Naive thymus-derived CD4-positive, alpha-beta T cell (primary cell): ENCODE data around the gene JSRP1. TPM values are rescaled to one million over a fixed set of nuclear protein-coding genes. Genes with fewer than 3 reads are reported as not detected.
A peak's percentile ranks its signal among the peaks of the same experiment; 100 is the strongest.

ENCODE experiments used
- ATAC-seq: fragments of 150-1000 bp; cut with Tn5 transposase; 2 replicates; pipeline ENCODE4 v1.10.0; 2021; ENCODE audit warnings: mild to moderate bottlenecking, moderate library complexity
- CTCF ChIA-PET: fragments of 350-600 bp; sonication (Branson Sonifier 250); formaldehyde crosslinking; loops from one replicate; lab custom pipeline; 2021; ENCODE audit warnings: antibody characterized with exemption; lab: Charles Lee
- POLR2A ChIA-PET: fragments of 350-600 bp; sonication (Branson Sonifier 250); formaldehyde crosslinking; loops from one replicate; lab custom pipeline; 2021; ENCODE audit warnings: antibody characterized with exemption, inconsistent platforms; lab: Charles Lee
- DNase-seq, 9 donors: peaks; one replicate each; pipeline versions ENCODE4 v3.0.0 to v3.0.0-alpha.2; 2020 to 2022; ENCODE audit warnings: mixed read lengths in 1 of 9
- H3K27ac ChIP-seq: one replicate; pipeline ENCODE4 v1.7.0; 2013; ENCODE audit warnings: mild to moderate bottlenecking, low read depth, low read length, moderate library complexity
- H3K27me3 ChIP-seq, 2 donors: one replicate each; pipeline ENCODE4 v1.7.0; 2013; ENCODE audit warnings: low read length in 2 of 2, mild to moderate bottlenecking in 2 of 2, moderate library complexity in 2 of 2; ENCODE audit not compliant: control insufficient read depth in 2 of 2, insufficient read depth in 2 of 2
- H3K36me3 ChIP-seq, 3 experiments: 1 replicate in 2 of 3; 2 replicates in 1 of 3; pipeline ENCODE4 v1.7.0; 2013; ENCODE audit warnings: low read length in 3 of 3, mild to moderate bottlenecking in 3 of 3, moderate library complexity in 1 of 3; ENCODE audit not compliant: insufficient read depth in 3 of 3, control insufficient read depth in 2 of 3
- H3K4me1 ChIP-seq, 2 donors: one replicate each; pipeline ENCODE4 v1.7.0; 2013; ENCODE audit warnings: low read length in 2 of 2, mild to moderate bottlenecking in 2 of 2, moderate library complexity in 1 of 2; ENCODE audit not compliant: control insufficient read depth in 2 of 2, insufficient read depth in 2 of 2
- H3K4me3 ChIP-seq: 2 replicates; pipeline ENCODE4 v1.7.0; 2013; ENCODE audit warnings: mild to moderate bottlenecking, low read length
- H3K9me3 ChIP-seq, 3 experiments: 1 replicate in 2 of 3; 2 replicates in 1 of 3; pipeline ENCODE4 v1.7.0; 2013; ENCODE audit warnings: low read length in 3 of 3; ENCODE audit not compliant: control insufficient read depth in 2 of 3
- H3K27ac Mint-ChIP-seq, 9 donors: one replicate each; pipeline ENCODE4 v1.8.0; 2020 to 2022; ENCODE audit warnings: mixed read lengths in 9 of 9, mild to moderate bottlenecking in 8 of 9, moderate library complexity in 5 of 9, inconsistent platforms in 2 of 9
- H3K27me3 Mint-ChIP-seq, 5 donors: one replicate each; pipeline ENCODE4 v1.8.0; 2021 to 2022; ENCODE audit warnings: mixed read lengths in 5 of 5, mild to moderate bottlenecking in 1 of 5
- H3K36me3 Mint-ChIP-seq, 5 donors: one replicate each; pipeline ENCODE4 v1.8.0; 2020 to 2022; ENCODE audit warnings: mixed read lengths in 5 of 5, mild to moderate bottlenecking in 3 of 5, inconsistent platforms in 1 of 5
- H3K4me1 Mint-ChIP-seq, 7 donors: one replicate each; pipeline ENCODE4 v1.8.0; 2020 to 2022; ENCODE audit warnings: mixed read lengths in 7 of 7, mild to moderate bottlenecking in 3 of 7, inconsistent platforms in 1 of 7
- H3K4me3 Mint-ChIP-seq, 10 donors: one replicate each; pipeline ENCODE4 v1.8.0; 2020 to 2022; ENCODE audit warnings: mild to moderate bottlenecking in 10 of 10, mixed read lengths in 10 of 10, moderate library complexity in 6 of 10, inconsistent platforms in 2 of 10
- H3K9me3 Mint-ChIP-seq, 11 donors: one replicate each; pipeline ENCODE4 v1.8.0; 2020 to 2022; ENCODE audit warnings: mixed read lengths in 11 of 11, mild to moderate bottlenecking in 4 of 11, inconsistent platforms in 1 of 11, moderate library complexity in 1 of 11
- intact Hi-C, 2 donors: fragments of 100-400 bp; cut with micrococcal nuclease; formaldehyde crosslinking; loops; one replicate each; pipeline ENCODE4 v1.15.1; 2023
- polyA plus RNA-seq, 2 donors: library from polyadenylated mRNA; unstranded; fragments of 300-500 nt; fragmentation: Illumina TruSeq; gene quantifications; one replicate each; pipeline ENCODE4 v1.2.3, GENCODE V29; 2021
- total RNA-seq, 6 experiments: library from RNA in 5 of 6; stranded (reverse) in 5 of 6; gene quantifications; 1 replicate in 5 of 6; 2 replicates in 1 of 6; pipeline ENCODE4 v1.2.3 and lab custom pipeline; 2021 to 2026

The JSRP1 gene
- total and polyA plus RNA-seq, 7 experiments from 2014 or later = 0.24 to 0.54 (median 0.34) TPM; not detected in 3

- ATAC-seq = no peak
- H3K27me3 Mint-ChIP-seq = peaks cover 0 to 5% (median 0%) of the 10 kb centered on the region in 5 donors
- H3K36me3 Mint-ChIP-seq = peaks cover 7 to 33% (median 27%) of the 10 kb centered on the region in 5 donors
- ChIA-PET CTCF (interaction anchor here (0.7 kb wide), 1 partner anchor 152 kb away, joined by 3 read pairs; no protein-coding TSS in a partner anchor), POLR2A (interaction anchor here (1.0 to 9.7 kb wide), 5 partner anchors 14 to 41 kb away, joined by 3 to 163 read pairs (median 37); partner anchors contain the start of genes AMH, JSRP1 and PEAK3)
- H3K9me3 Mint-ChIP-seq = peaks cover 0 to 10% (median 0%) of the 10 kb centered on the region in 11 donors
- no peaks in the 10 kb centered on the region for H3K27me3 ChIP-seq
- peaks cover 40 to 70% (median 57%) of the 10 kb centered on the region in 7 donors for H3K4me1 Mint-ChIP-seq
- peaks cover 18 to 41% (median 27%) of the 10 kb centered on the region in 3 experiments for H3K36me3 ChIP-seq
- H3K27ac Mint-ChIP-seq = peak overlapping the region; percentile 77 to 99 (median 91)
- H3K9me3 ChIP-seq = no peaks in the 10 kb centered on the region
- peak overlapping the region; percentile 82 to 100 (median 97) for H3K4me3 Mint-ChIP-seq
- peak overlapping the region; percentile 53 for H3K4me3 ChIP-seq
- intact Hi-C loops = loop anchor here in 1 of 2 donors (1.0 kb wide), 1 partner anchor 12 kb away; no protein-coding TSS in a partner anchor
- DNase-seq = no peak
- H3K4me1 ChIP-seq = peaks cover 47 to 56% of the 10 kb centered on the region in 2 donors
- H3K27ac ChIP-seq = peak overlapping the region; percentile 93
Observed at GRCh38 chr19:2240881-2241760, 15.1 kb downstream of the JSRP1 start.

- H3K9me3 ChIP-seq = no peaks in the 10 kb centered on the region
- Mint-ChIP-seq H3K27me3 (peaks cover 0 to 5% (median 0%) of the 10 kb centered on the region in 5 donors), H3K36me3 (peaks cover 3 to 27% (median 24%) of the 10 kb centered on the region in 5 donors), H3K27ac (peak overlapping the region; percentile 82 to 99 (median 95)), H3K4me1 (peaks cover 40 to 74% (median 62%) of the 10 kb centered on the region in 7 donors), H3K4me3 (peak overlapping the region; percentile 82 to 100 (median 97)), H3K9me3 (peaks cover 0 to 10% (median 0%) of the 10 kb centered on the region in 11 donors)
- peak overlapping the region; percentile 53 for H3K4me3 ChIP-seq
- intact Hi-C loops = loop anchor here in 1 of 2 donors (2.0 to 5.0 kb wide), 3 partner anchors 19 to 232 kb away; partner anchors contain the start of gene LMNB2
- CTCF ChIA-PET = interaction anchor here (1.0 to 3.1 kb wide), 7 partner anchors 12 to 381 kb away, joined by 3 to 25 read pairs (median 5); no protein-coding TSS in a partner anchor
- H3K36me3 ChIP-seq = peaks cover 17 to 30% (median 18%) of the 10 kb centered on the region in 3 experiments
- ATAC-seq (no peak), DNase-seq (peak in 7 of 9 donors; percentile 44 to 60 (median 57))
- H3K4me1 ChIP-seq = peaks cover 50 to 60% of the 10 kb centered on the region in 2 donors
- H3K27ac ChIP-seq = peak overlapping the region; percentile 93
- POLR2A ChIA-PET = interaction anchor here (0.6 to 9.7 kb wide), 13 partner anchors 15 to 378 kb away, joined by 3 to 163 read pairs (median 4); partner anchors contain the start of genes AMH, AP3D1, JSRP1 and PEAK3
- no peaks in the 10 kb centered on the region for H3K27me3 ChIP-seq
Observed at GRCh38 chr19:2239771-2240770, 16.1 kb downstream of the JSRP1 start.

GRCh38 chr19:2239173-2239572, 17.0 kb downstream of the JSRP1 start:
- ChIA-PET CTCF (interaction anchor here (0.7 to 3.1 kb wide), 9 partner anchors 13 to 381 kb away, joined by 3 to 25 read pairs (median 4); no protein-coding TSS in a partner anchor), POLR2A (interaction anchor here (0.6 to 9.7 kb wide), 15 partner anchors 16 to 1573 kb away, joined by 3 to 163 read pairs (median 4); partner anchors contain the start of genes AMH, AP3D1, JSRP1 and TIMM13)
- Histone ChIP-seq H3K4me1 (peaks cover 53 to 62% of the 10 kb centered on the region in 2 donors), H3K36me3 (peaks cover 8 to 21% (median 10%) of the 10 kb centered on the region in 3 experiments), H3K9me3 (no peaks in the 10 kb centered on the region), H3K27me3 (no peaks in the 10 kb centered on the region), H3K4me3 (peak overlapping the region; percentile 53), H3K27ac (peak overlapping the region; percentile 93)
- intact Hi-C loops = loop anchor here in 1 of 2 donors (2.0 to 5.0 kb wide), 3 partner anchors 20 to 233 kb away; partner anchors contain the start of gene LMNB2
- peaks cover 0 to 5% (median 0%) of the 10 kb centered on the region in 5 donors for H3K27me3 Mint-ChIP-seq
- ATAC-seq (no peak), DNase-seq (peak in 1 of 9 donors; percentile 24)
- H3K27ac Mint-ChIP-seq = peak overlapping the region; percentile 82 to 99 (median 95)
- peaks cover 0 to 10% (median 0%) of the 10 kb centered on the region in 11 donors for H3K9me3 Mint-ChIP-seq
- H3K4me1 Mint-ChIP-seq = peaks cover 47 to 83% (median 67%) of the 10 kb centered on the region in 7 donors
- H3K4me3 Mint-ChIP-seq = peak overlapping the region; percentile 88 to 100 (median 97)
- H3K36me3 Mint-ChIP-seq = peaks cover 3 to 24% (median 21%) of the 10 kb centered on the region in 5 donors

- Mint-ChIP-seq H3K36me3 (peaks cover 3 to 23% (median 20%) of the 10 kb centered on the region in 5 donors), H3K9me3 (peaks cover 0 to 10% (median 0%) of the 10 kb centered on the region in 11 donors), H3K4me1 (peaks cover 48 to 82% (median 68%) of the 10 kb centered on the region in 7 donors), H3K27me3 (peaks cover 0 to 5% (median 0%) of the 10 kb centered on the region in 5 donors), H3K4me3 (peak overlapping the region; percentile 88 to 100 (median 97)), H3K27ac (peak overlapping the region; percentile 88 to 99 (median 94))
- ATAC-seq = no peak
- no peak for DNase-seq
- no peaks in the 10 kb centered on the region for H3K27me3 ChIP-seq
- intact Hi-C loops = loop anchor here (2.0 to 5.0 kb wide), 6 partner anchors 15 to 545 kb away; partner anchors contain the start of genes LMNB2 (in 1 of the 2) and SGTA (in 1 of the 2)
- ChIA-PET POLR2A (interaction anchor here (0.7 to 9.7 kb wide), 9 partner anchors 17 to 1574 kb away, joined by 3 to 163 read pairs (median 5); partner anchors contain the start of genes AMH, GADD45B, JSRP1 and TIMM13), CTCF (interaction anchor here (0.6 to 3.1 kb wide), 7 partner anchors 9 to 172 kb away, joined by 3 to 25 read pairs (median 4); no protein-coding TSS in a partner anchor)
- peak overlapping the region; percentile 75 for H3K4me3 ChIP-seq
- peaks cover 0 to 19% (median 0%) of the 10 kb centered on the region in 3 experiments for H3K36me3 ChIP-seq
- peak overlapping the region; percentile 93 for H3K27ac ChIP-seq
- H3K9me3 ChIP-seq = no peaks in the 10 kb centered on the region
- peaks cover 52 to 62% of the 10 kb centered on the region in 2 donors for H3K4me1 ChIP-seq
Observed at GRCh38 chr19:2237869-2238153, 18.4 kb downstream of the JSRP1 start.
